ENCODE data around the gene MYLK4.

MYLK4 gene

GRCh38 chr6:2643935-2644539 is 106.7 kb downstream of the MYLK4 start:
- TF ChIP-seq CTCF (IDR thresholded peaks at IDR 0.05; ENCODE audit: low read depth, low read length), result no peak

GRCh38 chr6:2643130-2643529 is 107.6 kb downstream of the MYLK4 start:
- no peak for TF ChIP-seq CTCF (IDR thresholded peaks at IDR 0.05; ENCODE audit: low read depth, low read length)
- no peak for DNase-seq (ENCODE audit: extremely low read depth, low read depth)

More at GRCh38 chr6:2643935-2644539, 106.7 kb downstream of the MYLK4 start:
- DNase-seq (ENCODE audit: extremely low read depth, low read depth), result no peak

GRCh38 chr6:2641044-2641725 is 109.5 kb downstream of the MYLK4 start:
- no peak for DNase-seq (ENCODE audit: extremely low read depth, low read depth)
- no peak for TF ChIP-seq CTCF (IDR thresholded peaks at IDR 0.05; ENCODE audit: low read depth, low read length)

- TF ChIP-seq CTCF (IDR thresholded peaks at IDR 0.05; ENCODE audit: low read depth, low read length), result no peak
- DNase-seq (ENCODE audit: extremely low read depth, low read depth), result no peak
Observed at GRCh38 chr6:2640551-2640950, 110.2 kb downstream of the MYLK4 start.

- no peak for DNase-seq (ENCODE audit: extremely low read depth, low read depth)
- no peak for TF ChIP-seq CTCF (IDR thresholded peaks at IDR 0.05; ENCODE audit: low read depth, low read length)
Observed at GRCh38 chr6:2639896-2640295, 110.8 kb downstream of the MYLK4 start.

- no peak for TF ChIP-seq CTCF (IDR thresholded peaks at IDR 0.05; ENCODE audit: low read depth, low read length)
- DNase-seq (ENCODE audit: extremely low read depth, low read depth), result no peak
Observed at GRCh38 chr6:2639167-2639566, 111.6 kb downstream of the MYLK4 start.

GRCh38 chr6:2636672-2637071 is 114.0 kb downstream of the MYLK4 start:
- no peak for DNase-seq (ENCODE audit: extremely low read depth, low read depth)
- no peak for TF ChIP-seq CTCF (IDR thresholded peaks at IDR 0.05; ENCODE audit: low read depth, low read length)

Measured in AG09319 (cell line).